GM12801 (cell line): Measurements from ENCODE around the gene AGMO.

ENCODE experiments used
- CTCF ChIP-seq: IDR thresholded peaks from one replicate; pipeline ENCODE4 v1.5.1; 2011; ENCODE audit warnings: control low read depth; ENCODE audit not compliant: insufficient read length; ENCODE audit errors: extremely low read depth

AGMO gene

DNA sequence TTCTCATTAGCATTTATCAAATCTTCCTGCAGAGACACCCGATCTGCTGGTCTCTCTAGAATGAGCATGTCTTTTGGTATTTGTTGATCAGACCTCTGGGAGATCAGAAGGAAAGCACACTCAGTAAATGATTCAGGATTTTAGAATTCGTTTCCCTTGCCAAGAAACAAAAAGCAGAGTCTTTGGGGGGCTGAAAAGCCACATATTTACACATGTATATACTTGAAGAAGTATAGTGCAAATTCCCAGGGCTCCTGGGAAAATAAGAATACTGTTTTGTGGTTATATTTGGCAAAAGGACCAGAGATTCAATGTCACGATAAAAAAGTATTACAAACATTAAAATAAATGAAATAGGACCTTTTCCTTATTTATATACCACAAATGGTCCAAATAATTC lies 100.2 kb downstream of the AGMO start:
- no peak for TF ChIP-seq CTCF

- TF ChIP-seq CTCF: no peak
These were observed 102.7 kb downstream of the AGMO start for GRCh38 chr7:15459018-15459615.

DNA sequence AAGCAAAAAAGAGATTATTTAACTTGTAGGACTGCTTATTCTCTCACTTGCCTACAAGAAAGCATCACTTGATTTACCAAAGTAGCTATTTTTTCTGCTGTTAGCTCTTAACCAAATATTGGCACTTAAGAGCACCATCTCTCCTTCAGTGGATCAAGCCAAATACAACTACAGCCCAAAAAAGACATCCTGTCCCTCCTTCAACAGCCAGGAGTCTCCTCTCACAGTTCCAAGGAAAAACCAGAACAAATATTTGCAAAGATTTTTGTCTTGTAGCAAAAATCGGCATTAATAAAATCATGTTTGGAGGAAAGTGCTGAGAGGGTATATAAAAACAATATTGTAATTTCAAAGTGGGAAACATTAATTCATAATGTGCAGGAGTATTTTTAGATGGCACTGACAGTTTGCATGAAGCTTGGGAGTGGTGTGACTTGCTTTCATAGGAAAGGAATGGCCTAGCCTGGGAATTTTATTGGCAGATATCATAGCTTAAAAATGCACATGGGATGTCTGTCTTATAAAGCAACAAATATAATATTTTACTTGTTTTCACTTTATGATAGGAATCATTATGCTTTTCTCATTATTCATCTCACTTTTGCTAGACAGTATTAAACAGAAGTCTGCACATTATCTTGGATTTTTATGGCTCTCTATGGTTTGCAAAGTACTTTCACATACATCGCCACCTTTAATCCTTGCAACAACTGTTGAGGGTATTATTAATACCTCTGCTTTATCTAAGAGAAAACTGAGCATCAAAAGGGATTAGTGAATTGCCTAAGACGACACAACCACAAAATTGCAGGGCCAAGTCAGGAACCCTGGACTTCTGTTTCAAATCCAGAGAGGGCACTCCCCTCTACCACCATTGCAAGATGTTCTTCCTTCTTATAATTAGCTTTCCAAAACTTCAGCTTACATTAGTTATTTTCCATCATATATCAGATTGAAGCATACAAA lies 103.5 kb downstream of the AGMO start:
- no peak for TF ChIP-seq CTCF

DNA sequence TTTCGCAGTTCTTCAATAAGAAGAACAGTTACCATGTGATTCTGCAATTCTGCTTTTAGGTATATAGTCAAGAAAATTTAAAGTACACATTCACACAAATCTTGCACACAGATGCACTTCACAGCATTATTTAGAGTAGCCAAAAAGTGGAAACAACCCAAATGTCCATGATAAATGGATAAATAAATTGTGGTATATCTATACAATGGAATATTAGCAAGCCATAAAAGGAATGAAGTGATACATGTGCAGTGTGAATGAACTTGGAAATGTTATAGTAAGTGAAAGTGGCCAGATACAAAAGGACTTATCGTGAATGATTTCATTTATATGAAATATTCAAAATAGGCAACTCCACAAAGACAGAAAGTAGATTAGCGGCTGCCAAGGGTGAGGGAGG lies 109.1 kb downstream of the AGMO start:
- no peak for TF ChIP-seq CTCF

DNA sequence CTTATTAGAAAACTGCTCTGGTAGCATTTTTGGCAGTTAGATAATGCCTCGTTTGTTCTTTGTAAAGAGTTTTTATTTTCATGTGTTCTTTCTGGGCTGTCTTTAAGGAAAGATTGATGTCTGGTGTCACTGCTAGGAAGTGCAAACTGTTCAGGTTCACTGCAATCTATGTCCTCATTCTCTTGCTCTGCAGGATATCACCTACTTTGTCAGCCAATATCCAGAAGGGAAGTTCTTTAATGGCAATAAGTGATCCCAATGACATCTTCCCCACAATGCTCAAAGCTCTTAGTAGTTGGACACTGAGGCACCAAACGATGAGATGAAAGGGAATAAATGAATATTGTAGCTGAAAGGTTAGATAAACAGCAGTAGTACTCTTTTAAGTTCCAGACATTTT lies 115.1 kb downstream of the AGMO start:
- no peak for TF ChIP-seq CTCF

GRCh38 chr7:15446280-15446679 lies 115.5 kb downstream of the AGMO start:
- TF ChIP-seq CTCF: no peak

DNA sequence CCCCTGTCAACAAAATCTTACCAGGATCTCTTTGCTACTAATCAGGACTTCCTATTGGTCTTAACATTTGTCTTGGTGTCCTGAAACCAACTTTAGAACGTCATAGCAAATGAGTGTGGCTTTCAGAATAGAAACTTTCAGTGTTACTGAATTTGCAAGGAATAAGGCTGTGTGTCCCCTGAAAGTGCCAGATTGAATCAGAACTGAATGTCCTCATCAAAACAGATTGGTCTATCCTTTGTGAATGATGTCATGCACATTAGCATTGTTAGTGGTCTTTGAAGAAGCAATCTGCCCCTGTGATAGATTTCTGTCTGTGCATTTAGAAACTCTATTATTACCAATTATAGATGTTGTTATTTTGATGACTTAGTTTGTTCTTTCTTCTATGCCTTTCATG lies 119.9 kb downstream of the AGMO start:
- no peak for TF ChIP-seq CTCF
